Measurements from ENCODE around the gene MNT.

- TF ChIP-seq GATA3 (IDR thresholded peaks at IDR 0.05; ENCODE audit: low read depth, low read length) (no peak), GATA2 (IDR thresholded peaks at IDR 0.05; ENCODE audit: low read depth, low read length) (no peak)
These were observed 35.0 kb upstream of the MNT start for GRCh38 chr17:2435862-2436261.

Data from SH-SY5Y (cell line).